Left renal cortex interstitium (tissue), 4 donors: ENCODE data around the gene TACR3. TPM values are rescaled to one million over a fixed set of nuclear protein-coding genes. Genes with fewer than 3 reads are reported as not detected.
"Not testable (repeated sequence)": the region's sequence is repeated elsewhere in the genome, so short reads cannot be mapped to it uniquely, and the experiment has no call there.

Experiments used
- DNase-seq, 4 donors: peaks; one replicate each; pipeline ENCODE4 v3.0.0-alpha.2; 2013; ENCODE audit warnings: low read depth in 4 of 4, low spot score in 2 of 4, missing footprints in 1 of 4
- polyA plus RNA-seq, 4 donors: library from polyadenylated mRNA; unstranded; fragments of 120-200 nt; gene quantifications; one replicate each; pipeline ENCODE4 v1.2.1, GENCODE V29; 2013; ENCODE audit not compliant: insufficient read length in 4 of 4

Gene TACR3
- 1 to 10 TPM; 1.7 to 3.0 (median 1.9) TPM for polyA plus RNA-seq

- DNase-seq, result peak; percentile 13 to 54 (median 42)
Measured at GRCh38 chr4:103719830-103720207, at the start of gene TACR3. Gene TACR3 (minus strand): TSS chr4:103719985. CDS start chr4:103719675, 310 bp downstream.

GRCh38 chr4:103757631-103758030 is 37.8 kb upstream of the TACR3 start:
- no peak for DNase-seq

GRCh38 chr4:103756741-103757140 is 37.0 kb upstream of the TACR3 start:
- no peak for DNase-seq

- DNase-seq, result no peak
Measured at GRCh38 chr4:103754844-103755243, 35.1 kb upstream of the TACR3 start.

- DNase-seq, result no peak
Measured at GRCh38 chr4:103753868-103754653, 34.3 kb upstream of the TACR3 start.

- DNase-seq, result not testable (repeated sequence)
Measured at GRCh38 chr4:103723150-103723549, 3.4 kb upstream of the TACR3 start.

GRCh38 chr4:103721251-103721650 is 1.5 kb upstream of the TACR3 start:
- no peak for DNase-seq

GRCh38 chr4:103720661-103721060 is 876 bp upstream of the TACR3 start:
- no peak for DNase-seq

- DNase-seq, result peak; percentile 15 to 48 (median 32)
Measured at GRCh38 chr4:103719105-103719829, 518 bp downstream of the TACR3 start.

- DNase-seq, result no peak
Measured at GRCh38 chr4:103692615-103693014, 27.2 kb downstream of the TACR3 start.

GRCh38 chr4:103673983-103674382 is 45.8 kb downstream of the TACR3 start:
- no peak for DNase-seq

- not testable (repeated sequence) for DNase-seq
Measured at GRCh38 chr4:103666764-103667163, 53.0 kb downstream of the TACR3 start.

GRCh38 chr4:103664436-103665075 is 55.2 kb downstream of the TACR3 start:
- no peak for DNase-seq

GRCh38 chr4:103648541-103648940 is 71.2 kb downstream of the TACR3 start:
- DNase-seq, result no peak

- no peak for DNase-seq
Measured at GRCh38 chr4:103645991-103646390, 73.8 kb downstream of the TACR3 start.

- no peak for DNase-seq
Measured at GRCh38 chr4:103634236-103634635, 85.5 kb downstream of the TACR3 start.

GRCh38 chr4:103626296-103626695 is 93.5 kb downstream of the TACR3 start:
- DNase-seq, result no peak

- no peak for DNase-seq
Measured at GRCh38 chr4:103591841-103592240, 127.9 kb downstream of the TACR3 start.

GRCh38 chr4:103567591-103567990 is 152.2 kb downstream of the TACR3 start:
- DNase-seq, result no peak

- DNase-seq, result not testable (repeated sequence)
Measured at GRCh38 chr4:103559178-103559577, 160.6 kb downstream of the TACR3 start.
